PFSK-1 (cell line): ENCODE results near the gene DOCK9.

ENCODE experiments used
- FOXP2 ChIP-seq: optimal IDR thresholded peaks from 2 replicates; pipeline ENCODE3; 2011; ENCODE audit warnings: borderline replicate concordance, control low read depth, inconsistent platforms; ENCODE audit not compliant: insufficient read depth; ENCODE audit errors: extremely low read length, extremely low read depth
- POLR2AphosphoS5 ChIP-seq: IDR thresholded peaks from 2 replicates; pipeline ENCODE4 v1.6.1; 2012; ENCODE audit warnings: low read depth, mild to moderate bottlenecking, control low read depth, low read length, moderate library complexity
- REST ChIP-seq, 2 experiments: IDR thresholded peaks; 2 replicates each; pipeline versions ENCODE4 v1.6.1 to v1.8.0; 2011 to 2012; ENCODE audit warnings: low read depth in 2 of 2, low read length in 2 of 2, control low read depth in 1 of 2, inconsistent platforms in 1 of 2, mild to moderate bottlenecking in 1 of 2, moderate library complexity in 1 of 2; ENCODE audit not compliant: insufficient read depth in 1 of 2
- SIN3A ChIP-seq: IDR thresholded peaks from 2 replicates; pipeline ENCODE4 v1.6.1; 2012; ENCODE audit warnings: mild to moderate bottlenecking, low read length, moderate library complexity, borderline replicate concordance; ENCODE audit not compliant: insufficient read depth
- TAF1 ChIP-seq: IDR thresholded peaks from 2 replicates; pipeline ENCODE4 v1.6.1; 2012; ENCODE audit warnings: low read length, control low read depth, borderline replicate concordance; ENCODE audit not compliant: insufficient read depth

DOCK9 gene

GRCh38 chr13:98823442-98823841 is 154.4 kb downstream of the DOCK9 start:
- no peak for TF ChIP-seq SIN3A

GRCh38 chr13:98822225-98822606 is 155.6 kb downstream of the DOCK9 start:
- TF ChIP-seq FOXP2 (no peak), SIN3A (no peak), REST (IDR thresholded peaks at IDR 0.05; ENCODE audit: insufficient read depth in 1 of 2, low read depth in 2 of 2, low read length in 2 of 2) (no peak), TAF1 (no peak), POLR2AphosphoS5 (no peak)

- TF ChIP-seq FOXP2 (no peak), TAF1 (no peak), SIN3A (no peak), REST (IDR thresholded peaks at IDR 0.05; ENCODE audit: insufficient read depth in 1 of 2, low read depth in 2 of 2, low read length in 2 of 2) (no peak), POLR2AphosphoS5 (no peak)
Measured at GRCh38 chr13:98821372-98822224, 156.3 kb downstream of the DOCK9 start.

- TF ChIP-seq REST (IDR thresholded peaks at IDR 0.05; ENCODE audit: insufficient read depth in 1 of 2, low read depth in 2 of 2, low read length in 2 of 2) (no peak), SIN3A (no peak), FOXP2 (no peak)
Measured at GRCh38 chr13:98820744-98821371, 157.0 kb downstream of the DOCK9 start.

GRCh38 chr13:98820300-98820699 is 157.6 kb downstream of the DOCK9 start:
- TF ChIP-seq REST (IDR thresholded peaks at IDR 0.05; ENCODE audit: insufficient read depth in 1 of 2, low read depth in 2 of 2, low read length in 2 of 2): no peak
- no peak for TF ChIP-seq SIN3A
